ENCODE results near the gene ERN1.
A peak's percentile ranks its signal among the peaks of the same experiment; 100 is the strongest.
"Not testable (repeated sequence)": the region's sequence is repeated elsewhere in the genome, so short reads cannot be mapped to it uniquely, and the experiment has no call there.

ERN1 gene

GRCh38 chr17:64129765-64130558 is at the start of gene ERN1:
Gene ERN1 (minus strand): TSS chr17:64130144. CDS start chr17:64130029, 115 bp downstream.
- peak; percentile 85 for DNase-seq (ENCODE audit: low read depth)

GRCh38 chr17:64179024-64179423 is 49.1 kb upstream of the ERN1 start:
- DNase-seq (ENCODE audit: low read depth), result not testable (repeated sequence)

GRCh38 chr17:64178011-64178825 is 48.3 kb upstream of the ERN1 start:
- no peak for DNase-seq (ENCODE audit: low read depth)

- no peak for DNase-seq (ENCODE audit: low read depth)
These were observed 47.5 kb upstream of the ERN1 start for GRCh38 chr17:64177311-64178010.

- no peak for DNase-seq (ENCODE audit: low read depth)
These were observed 46.6 kb upstream of the ERN1 start for GRCh38 chr17:64176556-64176955.

- DNase-seq (ENCODE audit: low read depth), result no peak
These were observed 44.9 kb upstream of the ERN1 start for GRCh38 chr17:64174686-64175456.

- DNase-seq (ENCODE audit: low read depth), result no peak
These were observed 43.7 kb upstream of the ERN1 start for GRCh38 chr17:64173646-64174045.

GRCh38 chr17:64172510-64172909 is 42.6 kb upstream of the ERN1 start:
- no peak for DNase-seq (ENCODE audit: low read depth)

- no peak for DNase-seq (ENCODE audit: low read depth)
These were observed 41.1 kb upstream of the ERN1 start for GRCh38 chr17:64171041-64171440.

GRCh38 chr17:64170286-64170685 is 40.3 kb upstream of the ERN1 start:
- DNase-seq (ENCODE audit: low read depth), result no peak

GRCh38 chr17:64167666-64168065 is 37.7 kb upstream of the ERN1 start:
- not testable (repeated sequence) for DNase-seq (ENCODE audit: low read depth)

- DNase-seq (ENCODE audit: low read depth), result no peak
These were observed 36.9 kb upstream of the ERN1 start for GRCh38 chr17:64166876-64167275.

GRCh38 chr17:64165347-64165746 is 35.4 kb upstream of the ERN1 start:
- no peak for DNase-seq (ENCODE audit: low read depth)

GRCh38 chr17:64164596-64165285 is 34.8 kb upstream of the ERN1 start:
- no peak for DNase-seq (ENCODE audit: low read depth)

- DNase-seq (ENCODE audit: low read depth), result no peak
These were observed 33.5 kb upstream of the ERN1 start for GRCh38 chr17:64163468-64163867.

- no peak for DNase-seq (ENCODE audit: low read depth)
These were observed 32.6 kb upstream of the ERN1 start for GRCh38 chr17:64162554-64162953.

GRCh38 chr17:64161380-64162176 is 31.6 kb upstream of the ERN1 start:
- DNase-seq (ENCODE audit: low read depth), result no peak

- no peak for DNase-seq (ENCODE audit: low read depth)
These were observed 30.4 kb upstream of the ERN1 start for GRCh38 chr17:64160378-64160777.

- DNase-seq (ENCODE audit: low read depth), result no peak
These were observed 29.1 kb upstream of the ERN1 start for GRCh38 chr17:64158831-64159590.

GRCh38 chr17:64158406-64158805 is 28.5 kb upstream of the ERN1 start:
- no peak for DNase-seq (ENCODE audit: low read depth)
